GM21423 (cell line): ENCODE data around the gene TMEM132A.
A peak's percentile ranks its signal among the peaks of the same experiment; 100 is the strongest.

Experiments used
- ATAC-seq: cut with Tn5 transposase; IDR thresholded peaks from one replicate; pipeline ENCODE4 v1.9.1; 2021; ENCODE audit warnings: mild to moderate bottlenecking, moderate library complexity; ENCODE audit not compliant: unreplicated experiment

TMEM132A gene

GRCh38 chr11:60924110-60924905, at the start of gene TMEM132A:
Gene TMEM132A, plus strand, starts transcription at chr11:60924460. Its CDS starts 174 bp downstream, at chr11:60924634.
- ATAC-seq, result peak; percentile 38

GRCh38 chr11:60875366-60876167, 48.7 kb upstream of the TMEM132A start:
- no peak for ATAC-seq

- no peak for ATAC-seq
Observed at GRCh38 chr11:60876168-60876485, 48.1 kb upstream of the TMEM132A start.

- ATAC-seq, result no peak
Observed at GRCh38 chr11:60878245-60879101, 45.8 kb upstream of the TMEM132A start.

GRCh38 chr11:60879104-60879503, 45.2 kb upstream of the TMEM132A start:
- ATAC-seq, result no peak

- ATAC-seq, result no peak
Observed at GRCh38 chr11:60879971-60880588, 44.2 kb upstream of the TMEM132A start.

GRCh38 chr11:60880643-60881282, 43.5 kb upstream of the TMEM132A start:
- no peak for ATAC-seq

- no peak for ATAC-seq
Observed at GRCh38 chr11:60887556-60887955, 36.7 kb upstream of the TMEM132A start.

GRCh38 chr11:60889869-60890311, 34.4 kb upstream of the TMEM132A start:
- ATAC-seq, result no peak

GRCh38 chr11:60890696-60891095, 33.6 kb upstream of the TMEM132A start:
- ATAC-seq, result no peak

- no peak for ATAC-seq
Observed at GRCh38 chr11:60891103-60891741, 33.0 kb upstream of the TMEM132A start.

GRCh38 chr11:60895687-60896086, 28.6 kb upstream of the TMEM132A start:
- ATAC-seq, result no peak

GRCh38 chr11:60897496-60897895, 26.8 kb upstream of the TMEM132A start:
- ATAC-seq, result no peak

GRCh38 chr11:60899046-60899936, 25.0 kb upstream of the TMEM132A start:
- ATAC-seq, result no peak

- ATAC-seq, result no peak
Observed at GRCh38 chr11:60899977-60900376, 24.3 kb upstream of the TMEM132A start.

- ATAC-seq, result no peak
Observed at GRCh38 chr11:60900673-60901404, 23.4 kb upstream of the TMEM132A start.

- ATAC-seq, result no peak
Observed at GRCh38 chr11:60902625-60903024, 21.6 kb upstream of the TMEM132A start.

GRCh38 chr11:60905047-60905446, 19.2 kb upstream of the TMEM132A start:
- ATAC-seq, result no peak
